Right lobe of liver (tissue), 6 donors: Measurements from ENCODE around the gene MAP3K14. TPM values are rescaled to one million over a fixed set of nuclear protein-coding genes. Genes with fewer than 3 reads are reported as not detected.

ENCODE experiments used
- ATAC-seq, 4 donors: fragments of 200-7000 bp; cut with Tn5 transposase; one replicate each; pipeline ENCODE4 v1.9.1; 2020; ENCODE audit warnings: mild to moderate bottlenecking in 4 of 4, moderate library complexity in 4 of 4
- DNase-seq, 3 donors: peaks; one replicate each; pipeline ENCODE4 v3.0.0-alpha.2; 2020
- H3K27ac ChIP-seq, 3 donors: fragments of 200-600 bp; one replicate each; pipeline ENCODE4 v1.8.0; 2022
- H3K27me3 ChIP-seq, 2 donors: fragments of 200-600 bp; one replicate each; pipeline ENCODE4 v1.8.0; 2022
- H3K36me3 ChIP-seq, 4 donors: fragments of 200-600 bp; sonication (generic) in 1 of 4; one replicate each; pipeline versions ENCODE4 v1.5.1 to v1.8.0; 2017 to 2022; ENCODE audit warnings: control low read depth in 1 of 4
- H3K4me1 ChIP-seq, 4 donors: fragments of 200-600 bp; sonication (generic) in 1 of 4; one replicate each; pipeline versions ENCODE4 v1.5.1 to v1.8.0; 2017 to 2022; ENCODE audit warnings: control low read depth in 1 of 4
- H3K4me3 ChIP-seq, 3 donors: fragments of 200-600 bp; one replicate each; pipeline ENCODE4 v1.8.0; 2022
- H3K9me3 ChIP-seq, 4 donors: fragments of 200-600 bp; sonication (generic) in 1 of 4; one replicate each; pipeline versions ENCODE4 v1.5.1 to v1.8.0; 2017 to 2022; ENCODE audit warnings: control low read depth in 1 of 4
- CTCF ChIP-seq, 4 donors: fragments of 200-600 bp in 3 of 4; fragments of 450-650 bp in 1 of 4; IDR thresholded peaks; one replicate each; pipeline versions ENCODE4 v1.5.1 to v1.8.0; 2016 to 2022; ENCODE audit warnings: antibody characterized with exemption in 4 of 4, mild to moderate bottlenecking in 2 of 4
- POLR2A ChIP-seq: fragments of 450-650 bp; IDR thresholded peaks from one replicate; pipeline ENCODE4 v1.6.1; 2017; ENCODE audit warnings: antibody characterized with exemption, mild to moderate bottlenecking
- WGBS: methylation state at CpG from one replicate; pipeline ENCODE4 v1.1.6; 2018; ENCODE audit warnings: low coverage, low lambda C conversion rate; ENCODE audit not compliant: insufficient coverage; ENCODE audit errors: missing lambda C conversion rate; 5-methylcytosine and 5-hydroxymethylcytosine counted together
- intact Hi-C, 2 donors: fragments of 100-400 bp; cut with DNase I; formaldehyde crosslinking; loops; one replicate each; pipeline versions ENCODE4 v1.11.2 to v1.14.1; 2022
- total RNA-seq, 6 experiments: library from RNA; depleted of rRNA in 2 of 6; stranded (reverse); fragments of >200 nt in 2 of 6; fragmentation: NEBNext Ultra II Directional in 3 of 6; extraction: Animal tissue kit (Norgen Biotek cat#: 25700) in 3 of 6; gene quantifications; one replicate each; pipeline versions ENCODE4 v1.1.0 to v1.2.4, GENCODE V29; 2016 to 2023
- donor health status: DM: no; HTN: yes; CAD: no.
- donor health status: DM: no; HTN: no; CAD: no.
- donor health status: DM: no; HTN: no; CAD: no.
- donor health status: DM: no; HTN: yes; CAD: no.
- donor health status: DM: no; HTN: yes; CAD: no.

The MAP3K14 gene
- total RNA-seq, 6 experiments from 2014 or later = 4.8 to 7.8 (median 6.3) TPM

GRCh38 chr17:45251931-45252330, 64.9 kb downstream of the MAP3K14 start:
- WGBS = 74% methylated on average over 7 of the region's 7 CpGs
- Histone ChIP-seq H3K4me1 (peaks cover 0 to 5% (median 0%) of the 10 kb centered on the region in 4 donors), H3K9me3 (no peaks in the 10 kb centered on the region), H3K27ac (no peak overlapping the region), H3K27me3 (no peaks in the 10 kb centered on the region), H3K36me3 (no peaks in the 10 kb centered on the region), H3K4me3 (no peak overlapping the region)
- DNase-seq (no peak), ATAC-seq (no peak)
- intact Hi-C loops = no loop called here
- no peak for TF ChIP-seq POLR2A
- TF ChIP-seq CTCF (IDR thresholded peaks at IDR 0.05) = no peak

GRCh38 chr17:45248132-45248957, 68.5 kb downstream of the MAP3K14 start:
- Histone ChIP-seq H3K4me3 (peak overlapping the region; percentile 59 to 70 (median 63)), H3K4me1 (peaks cover 0 to 9% (median 0%) of the 10 kb centered on the region in 4 donors), H3K27ac (peak overlapping the region; percentile 21 to 62 (median 37)), H3K27me3 (no peaks in the 10 kb centered on the region), H3K9me3 (no peaks in the 10 kb centered on the region), H3K36me3 (no peaks in the 10 kb centered on the region)
- ATAC-seq (peak; percentile 5 to 30 (median 6)), DNase-seq (no peak)
- TF ChIP-seq CTCF (IDR thresholded peaks at IDR 0.05) (no peak), POLR2A (no peak)
- WGBS = 40% methylated on average over 3 of the region's 39 CpGs
- intact Hi-C loops = no loop called here

GRCh38 chr17:45247429-45248131, 69.2 kb downstream of the MAP3K14 start:
- DNase-seq = peak; percentile 96 to 97 (median 96)
- peak overlapping the region; percentile 21 to 62 (median 37) for H3K27ac ChIP-seq
- intact Hi-C loops = no loop called here
- H3K36me3 ChIP-seq = no peaks in the 10 kb centered on the region
- TF ChIP-seq CTCF (IDR thresholded peaks at IDR 0.05) (no peak), POLR2A (peak; percentile 66)
- 0% methylated on average over 20 of the region's 61 CpGs for WGBS
- H3K4me1 ChIP-seq = peaks cover 0 to 9% (median 0%) of the 10 kb centered on the region in 4 donors
- peak overlapping the region; percentile 59 to 70 (median 63) for H3K4me3 ChIP-seq
- no peaks in the 10 kb centered on the region for H3K27me3 ChIP-seq
- peak; percentile 95 to 97 (median 96) for ATAC-seq
- no peaks in the 10 kb centered on the region for H3K9me3 ChIP-seq

- ATAC-seq (peak in 2 of 4 donors; percentile 9 to 12), DNase-seq (no peak)
- 27% methylated on average over 21 of the region's 33 CpGs for WGBS
- H3K27me3 ChIP-seq = no peaks in the 10 kb centered on the region
- H3K27ac ChIP-seq = peak overlapping the region in 1 of 3 donors; percentile 62
- intact Hi-C loops = no loop called here
- peak overlapping the region; percentile 59 to 70 (median 63) for H3K4me3 ChIP-seq
- peak in 3 of 4 donors; percentile 29 to 36 (median 32) for TF ChIP-seq CTCF (IDR thresholded peaks at IDR 0.05)
- no peak for TF ChIP-seq POLR2A
- peaks cover 0 to 9% (median 0%) of the 10 kb centered on the region in 4 donors for H3K4me1 ChIP-seq
- no peaks in the 10 kb centered on the region for H3K36me3 ChIP-seq
- H3K9me3 ChIP-seq = no peaks in the 10 kb centered on the region
Observed at GRCh38 chr17:45246861-45247428, 69.9 kb downstream of the MAP3K14 start.
